Vagina (tissue), 2 donors: ENCODE results near the gene PCNT. TPM values are rescaled to one million over a fixed set of nuclear protein-coding genes. Genes with fewer than 3 reads are reported as not detected.

ENCODE experiments used
- DNase-seq, 2 donors: peaks; one replicate each; pipeline ENCODE4 v3.0.0-alpha.2; 2017; ENCODE audit errors: extremely low spot score in 2 of 2
- H3K27ac ChIP-seq: fragments of 200-600 bp; sonication (generic); one replicate; pipeline ENCODE4 v1.5.1; 2019
- H3K27me3 ChIP-seq: fragments of 200-600 bp; sonication (generic); one replicate; pipeline ENCODE4 v1.5.1; 2019
- H3K36me3 ChIP-seq, 2 donors: fragments of 200-600 bp; sonication (generic); one replicate each; pipeline ENCODE4 v1.5.1; 2017 to 2019
- H3K4me1 ChIP-seq: fragments of 200-600 bp; sonication (generic); one replicate; pipeline ENCODE4 v1.5.1; 2019
- H3K4me3 ChIP-seq, 2 donors: fragments of 200-600 bp; sonication (generic); 1 replicate in 1 of 2; 2 replicates in 1 of 2; pipeline ENCODE4 v1.5.1; 2016 to 2019
- H3K9me3 ChIP-seq: fragments of 200-600 bp; sonication (generic); one replicate; pipeline ENCODE4 v1.5.1; 2019
- POLR2A ChIP-seq, 2 donors: fragments of 450-650 bp; IDR thresholded peaks; one replicate each; pipeline ENCODE4 v1.6.1; 2017; ENCODE audit warnings: antibody characterized with exemption in 2 of 2, mild to moderate bottlenecking in 2 of 2, moderate library complexity in 2 of 2
- POLR2AphosphoS5 ChIP-seq, 2 donors: sonication (generic); formaldehyde crosslinking; IDR thresholded peaks; one replicate each; pipeline ENCODE4 v1.9.0; 2017; ENCODE audit warnings: antibody characterized with exemption in 2 of 2, mild to moderate bottlenecking in 2 of 2, low read depth in 1 of 2; ENCODE audit not compliant: insufficient read depth in 1 of 2
- intact Hi-C: fragments of 100-400 bp; cut with DNase I; formaldehyde crosslinking; loops from one replicate; pipeline ENCODE4 v1.15.1; 2023
- total RNA-seq: library from RNA; depleted of rRNA; stranded (reverse); fragments of >200 nt; gene quantifications from one replicate; pipeline ENCODE4 v1.2.3, GENCODE V29; 2016
- TF ChIP-seq, protein P1 (sequence below), 3 experiments: fragments of 450-650 bp in 2 of 3; fragments of 200-600 bp in 1 of 3; sonication (generic) in 1 of 3; IDR thresholded peaks; one replicate each; pipeline ENCODE4 v1.5.1; 2017 to 2019; ENCODE audit warnings: antibody characterized with exemption in 3 of 3, mild to moderate bottlenecking in 2 of 3, moderate library complexity in 2 of 3

Gene PCNT
- total RNA-seq, 1 donor from 2014 or later: 35.8 TPM

DNA sequence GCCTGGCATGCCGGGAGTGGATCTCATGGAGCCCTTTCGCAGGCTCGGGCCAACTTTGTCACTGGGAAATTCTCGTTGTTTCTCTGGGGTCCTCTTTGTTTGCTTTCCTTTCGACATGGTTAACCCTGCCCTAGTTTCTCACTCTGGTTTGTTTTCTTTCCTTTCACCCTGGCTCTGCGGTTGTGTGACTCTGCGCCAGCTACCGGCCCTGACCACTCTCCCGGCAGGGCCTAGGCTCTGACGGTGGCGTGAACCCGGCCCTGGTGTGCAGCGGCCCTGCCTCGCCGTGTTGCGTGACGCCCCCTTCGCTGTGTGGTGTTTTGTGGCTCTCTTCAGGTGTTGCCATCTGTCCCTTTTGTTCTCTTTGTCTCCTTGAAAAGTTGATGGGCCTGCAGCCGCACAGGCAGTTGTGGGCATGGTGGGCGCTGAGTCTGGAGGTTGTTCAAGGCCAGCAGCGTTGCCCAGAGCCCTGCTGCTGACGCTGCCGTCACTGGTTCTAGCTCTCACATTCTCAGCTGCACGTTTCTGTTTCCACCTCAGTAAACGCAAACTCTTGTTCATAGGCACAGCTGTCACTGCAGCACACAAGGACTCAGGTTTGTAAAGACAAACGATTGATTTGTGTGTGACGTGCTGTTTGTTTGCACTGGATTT lies 70.1 kb downstream of the PCNT start:
- no peaks in the 10 kb centered on the region for H3K27me3 ChIP-seq
- H3K36me3 ChIP-seq: peaks cover 0 to 39% of the 10 kb centered on the region in 2 donors
- DNase-seq: no peak
- H3K9me3 ChIP-seq: no peaks in the 10 kb centered on the region
- intact Hi-C loops: no loop called here
- TF ChIP-seq POLR2A (IDR thresholded peaks at IDR 0.05) (no peak), POLR2AphosphoS5 (IDR thresholded peaks at IDR 0.05; ENCODE audit: insufficient read depth in 1 of 2, low read depth in 1 of 2) (no peak)
- TF ChIP-seq, protein P1, sequence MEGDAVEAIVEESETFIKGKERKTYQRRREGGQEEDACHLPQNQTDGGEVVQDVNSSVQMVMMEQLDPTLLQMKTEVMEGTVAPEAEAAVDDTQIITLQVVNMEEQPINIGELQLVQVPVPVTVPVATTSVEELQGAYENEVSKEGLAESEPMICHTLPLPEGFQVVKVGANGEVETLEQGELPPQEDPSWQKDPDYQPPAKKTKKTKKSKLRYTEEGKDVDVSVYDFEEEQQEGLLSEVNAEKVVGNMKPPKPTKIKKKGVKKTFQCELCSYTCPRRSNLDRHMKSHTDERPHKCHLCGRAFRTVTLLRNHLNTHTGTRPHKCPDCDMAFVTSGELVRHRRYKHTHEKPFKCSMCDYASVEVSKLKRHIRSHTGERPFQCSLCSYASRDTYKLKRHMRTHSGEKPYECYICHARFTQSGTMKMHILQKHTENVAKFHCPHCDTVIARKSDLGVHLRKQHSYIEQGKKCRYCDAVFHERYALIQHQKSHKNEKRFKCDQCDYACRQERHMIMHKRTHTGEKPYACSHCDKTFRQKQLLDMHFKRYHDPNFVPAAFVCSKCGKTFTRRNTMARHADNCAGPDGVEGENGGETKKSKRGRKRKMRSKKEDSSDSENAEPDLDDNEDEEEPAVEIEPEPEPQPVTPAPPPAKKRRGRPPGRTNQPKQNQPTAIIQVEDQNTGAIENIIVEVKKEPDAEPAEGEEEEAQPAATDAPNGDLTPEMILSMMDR (IDR thresholded peaks at IDR 0.05): no peak
- H3K4me3 ChIP-seq: no peak overlapping the region
- peaks cover 16% of the 10 kb centered on the region for H3K4me1 ChIP-seq
- H3K27ac ChIP-seq: no peak overlapping the region

GRCh38 chr21:46394595-46395104 lies 70.7 kb downstream of the PCNT start:
- DNase-seq: no peak
- Histone ChIP-seq H3K27me3 (no peaks in the 10 kb centered on the region), H3K9me3 (no peaks in the 10 kb centered on the region), H3K36me3 (peaks cover 0 to 34% of the 10 kb centered on the region in 2 donors), H3K4me3 (no peak overlapping the region), H3K27ac (no peak overlapping the region), H3K4me1 (peaks cover 16% of the 10 kb centered on the region)
- TF ChIP-seq, protein P1 (IDR thresholded peaks at IDR 0.05): no peak
- TF ChIP-seq POLR2AphosphoS5 (IDR thresholded peaks at IDR 0.05; ENCODE audit: insufficient read depth in 1 of 2, low read depth in 1 of 2) (no peak), POLR2A (IDR thresholded peaks at IDR 0.05) (no peak)
- intact Hi-C loops: no loop called here

- intact Hi-C loops: no loop called here
- no peaks in the 10 kb centered on the region for H3K9me3 ChIP-seq
- H3K27ac ChIP-seq: no peak overlapping the region
- TF ChIP-seq POLR2AphosphoS5 (IDR thresholded peaks at IDR 0.05; ENCODE audit: insufficient read depth in 1 of 2, low read depth in 1 of 2): no peak
- peaks cover 15% of the 10 kb centered on the region for H3K4me1 ChIP-seq
- no peak overlapping the region for H3K4me3 ChIP-seq
- no peaks in the 10 kb centered on the region for H3K27me3 ChIP-seq
- no peak for DNase-seq
- H3K36me3 ChIP-seq: peaks cover 0 to 42% of the 10 kb centered on the region in 2 donors
Measured at GRCh38 chr21:46397211-46397905, 73.4 kb downstream of the PCNT start.

- H3K9me3 ChIP-seq: no peaks in the 10 kb centered on the region
- no peak overlapping the region for H3K27ac ChIP-seq
- no peak for TF ChIP-seq POLR2AphosphoS5 (IDR thresholded peaks at IDR 0.05; ENCODE audit: insufficient read depth in 1 of 2, low read depth in 1 of 2)
- no peak for TF ChIP-seq POLR2A (IDR thresholded peaks at IDR 0.05)
- TF ChIP-seq, protein P1 (IDR thresholded peaks at IDR 0.05): no peak
- H3K36me3 ChIP-seq: peaks cover 0 to 48% of the 10 kb centered on the region in 2 donors
- DNase-seq: no peak
- no peak overlapping the region for H3K4me3 ChIP-seq
- peaks cover 8% of the 10 kb centered on the region for H3K4me1 ChIP-seq
- H3K27me3 ChIP-seq: no peaks in the 10 kb centered on the region
- intact Hi-C loops: no loop called here
Measured at GRCh38 chr21:46397993-46398392, 74.0 kb downstream of the PCNT start.

DNA sequence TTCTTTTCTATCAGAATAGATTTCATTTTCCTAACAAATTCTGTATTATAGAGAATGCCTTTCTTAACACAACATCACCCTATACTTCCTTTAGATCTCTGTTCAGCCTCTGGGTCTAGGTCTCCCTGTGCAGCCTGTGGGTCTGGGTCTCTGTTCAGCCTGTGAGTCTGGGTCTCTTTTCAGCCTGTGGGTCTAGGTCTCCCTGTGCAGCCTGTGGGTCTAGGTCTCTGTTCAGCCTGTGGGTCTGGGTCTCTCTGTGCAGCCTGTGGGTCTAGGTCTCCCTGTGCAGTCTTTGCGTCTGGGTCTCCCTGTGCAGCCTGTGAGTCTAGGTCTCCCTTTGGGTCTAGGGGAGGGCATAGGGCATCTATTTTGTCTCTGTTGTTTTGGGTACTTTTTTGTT lies 75.2 kb downstream of the PCNT start:
- no peaks in the 10 kb centered on the region for H3K9me3 ChIP-seq
- H3K27ac ChIP-seq: no peak overlapping the region
- peaks cover 0 to 49% of the 10 kb centered on the region in 2 donors for H3K36me3 ChIP-seq
- H3K4me1 ChIP-seq: no peaks in the 10 kb centered on the region
- TF ChIP-seq POLR2A (IDR thresholded peaks at IDR 0.05): no peak
- TF ChIP-seq, protein P1 (IDR thresholded peaks at IDR 0.05): no peak
- TF ChIP-seq POLR2AphosphoS5 (IDR thresholded peaks at IDR 0.05; ENCODE audit: insufficient read depth in 1 of 2, low read depth in 1 of 2): no peak
- intact Hi-C loops: no loop called here
- no peaks in the 10 kb centered on the region for H3K27me3 ChIP-seq
- no peak for DNase-seq
- H3K4me3 ChIP-seq: no peak overlapping the region
